HCT116 (cell line): Measurements from ENCODE around the gene NOX1. TPM values are rescaled to one million over a fixed set of nuclear protein-coding genes. Genes with fewer than 3 reads are reported as not detected.

Experiments used
- ATAC-seq: fragments of 200-7000 bp; cut with Tn5 transposase; 2 replicates; pipeline ENCODE4 v1.9.1; 2020; ENCODE audit warnings: mild to moderate bottlenecking, moderate library complexity
- BruUV-seq: library from RNA; stranded (reverse); fragments of 400-500 nt; replicated peaks from 2 replicates; lab custom pipeline; 2021; lab: Mats Ljungman, UMichigan
- CTCF ChIA-PET: fragments of 300-600 bp; sonication (Branson Sonifier 250); formaldehyde crosslinking; loops from one replicate; lab custom pipeline; 2021; ENCODE audit warnings: antibody characterized with exemption; lab: Charles Lee
- POLR2A ChIA-PET: fragments of 300-600, 350-600 bp; sonication (Branson Sonifier 250); formaldehyde crosslinking; loops from one replicate; lab custom pipeline; 2021; ENCODE audit warnings: antibody characterized with exemption; lab: Charles Lee
- RAD21 ChIA-PET, 2 experiments: fragments of 300-600 bp; sonication (Branson Sonifier 250); formaldehyde crosslinking; loops; one replicate each; lab custom pipeline; 2023; ENCODE audit warnings: low total read pairs in 2 of 2; ENCODE audit not compliant: uncharacterized antibody in 2 of 2, unreplicated experiment in 2 of 2, low non-redundant PET in 1 of 2; lab: Charles Lee
- DNase-seq: peaks from one replicate; pipeline ENCODE4 v3.0.0-alpha.2; 2010; ENCODE audit warnings: low read depth, low spot score
- H2AFZ ChIP-seq: fragments of 200-600 bp; shearing (Covaris generic), sonication (generic); 2 replicates; pipeline ENCODE4 v1.6.1; 2017; ENCODE audit warnings: low read depth, mixed run types, mixed read lengths, antibody characterized with exemption, low read length; ENCODE audit not compliant: poor library complexity, severe bottlenecking
- H3K27ac ChIP-seq: 2 replicates; pipeline ENCODE4 v1.5.1; 2012; ENCODE audit warnings: low read depth, low read length
- H3K27me3 ChIP-seq: fragments of 200-600 bp; sonication (generic); 2 replicates; pipeline ENCODE4 v1.6.1; 2016; ENCODE audit warnings: mixed run types, low read length, mixed read lengths; ENCODE audit not compliant: insufficient read depth
- H3K36me3 ChIP-seq, 2 experiments: fragments of 200-500 bp in 1 of 2; fragments of 200-600 bp in 1 of 2; sonication (Bioruptor generic) in 1 of 2; sonication (generic) in 1 of 2; 2 replicates each; pipeline versions ENCODE4 v1.5.1 to v1.6.1; 2014 to 2016; ENCODE audit warnings: low read length in 2 of 2, inconsistent platforms in 1 of 2, mixed read lengths in 1 of 2, mixed run types in 1 of 2; ENCODE audit not compliant: insufficient read depth in 2 of 2, control insufficient read depth in 1 of 2
- H3K4me1 ChIP-seq, 2 experiments: fragments of 200-600 bp in 1 of 2; sonication (generic) in 1 of 2; 2 replicates each; pipeline versions ENCODE4 v1.5.1 to v1.6.1; 2012 to 2017; ENCODE audit warnings: low read length in 2 of 2, inconsistent platforms in 1 of 2, mild to moderate bottlenecking in 1 of 2, mixed read lengths in 1 of 2, mixed run types in 1 of 2, moderate library complexity in 1 of 2; ENCODE audit not compliant: insufficient read depth in 2 of 2, control insufficient read depth in 1 of 2
- H3K4me2 ChIP-seq: fragments of 200-600 bp; sonication (generic); 2 replicates; pipeline ENCODE4 v1.6.1; 2017; ENCODE audit warnings: mixed run types, low read length, mixed read lengths
- H3K4me3 ChIP-seq, 2 experiments: fragments of 200-600 bp in 1 of 2; sonication (generic) in 1 of 2; replicated peaks in 1 of 2; 2 replicates each; pipeline ENCODE4 v1.5.1; 2011 to 2016; ENCODE audit warnings: low read length in 2 of 2, control low read depth in 1 of 2, low read depth in 1 of 2, mild to moderate bottlenecking in 1 of 2, mixed read lengths in 1 of 2, mixed run types in 1 of 2
- H3K79me2 ChIP-seq: fragments of 200-600 bp; sonication (generic); 2 replicates; pipeline ENCODE4 v1.6.1; 2017; ENCODE audit warnings: mild to moderate bottlenecking, mixed run types, low read length, moderate library complexity, mixed read lengths; ENCODE audit not compliant: insufficient read depth
- H3K9ac ChIP-seq: fragments of 200-600 bp; sonication (generic); 2 replicates; pipeline ENCODE4 v1.6.1; 2016; ENCODE audit warnings: low read length, mixed read lengths
- H3K9me2 ChIP-seq: fragments of 200-600 bp; sonication (generic), shearing (Covaris generic); 2 replicates; pipeline ENCODE4 v1.6.1; 2017; ENCODE audit warnings: mixed run types, mild to moderate bottlenecking, moderate library complexity; ENCODE audit not compliant: insufficient read depth
- H3K9me3 ChIP-seq, 2 experiments: fragments of 200-500 bp in 1 of 2; fragments of 200-600 bp in 1 of 2; sonication (Bioruptor generic) in 1 of 2; sonication (generic) in 1 of 2; 2 replicates each; pipeline ENCODE4 v1.6.1; 2014 to 2017; ENCODE audit warnings: low read length in 2 of 2, mixed read lengths in 2 of 2, inconsistent platforms in 1 of 2, low read depth in 1 of 2, mild to moderate bottlenecking in 1 of 2, mixed run types in 1 of 2, moderate library complexity in 1 of 2; ENCODE audit not compliant: control insufficient read depth in 1 of 2, insufficient read depth in 1 of 2
- H4K20me1 ChIP-seq: fragments of 200-600 bp; sonication (generic), shearing (Covaris generic); 2 replicates; pipeline ENCODE4 v1.6.1; 2017; ENCODE audit warnings: mixed run types, mild to moderate bottlenecking, moderate library complexity; ENCODE audit not compliant: insufficient read depth
- ATF3 ChIP-seq: IDR thresholded peaks from 2 replicates; pipeline ENCODE4 v1.6.1; 2012
- CBX3 ChIP-seq: IDR thresholded peaks from 2 replicates; pipeline ENCODE4 v1.6.1; 2012; ENCODE audit warnings: low read depth
- CTCF ChIP-seq, 3 experiments: fragments of 200-600 bp in 1 of 3; sonication (generic) in 1 of 3; IDR thresholded peaks in 2 of 3; conservative IDR thresholded peaks in 1 of 3; 2 replicates each; pipeline ENCODE4 v1.5.1; 2012 to 2017; ENCODE audit warnings: low read depth in 2 of 3, low read length in 2 of 3, antibody characterized with exemption in 1 of 3, borderline replicate concordance in 1 of 3, control low read depth in 1 of 3, mild to moderate bottlenecking in 1 of 3, mixed read lengths in 1 of 3, mixed run types in 1 of 3, moderate library complexity in 1 of 3; ENCODE audit not compliant: insufficient read depth in 1 of 3
- EGR1 ChIP-seq: IDR thresholded peaks from 2 replicates; pipeline ENCODE4 v1.6.1; 2012; ENCODE audit warnings: low read depth
- ELF1 ChIP-seq: IDR thresholded peaks from 2 replicates; pipeline ENCODE4 v1.6.1; 2012; ENCODE audit warnings: low read depth, borderline replicate concordance
- EZH2phosphoT487 ChIP-seq: fragments of 200-600 bp; IDR thresholded peaks from 2 replicates; pipeline ENCODE4 v1.6.1; 2018; ENCODE audit warnings: antibody characterized with exemption, borderline replicate concordance
- JUND ChIP-seq: IDR thresholded peaks from 2 replicates; pipeline ENCODE4 v1.6.1; 2012
- MAX ChIP-seq: IDR thresholded peaks from 2 replicates; pipeline ENCODE4 v1.6.1; 2012
- POLR2A ChIP-seq: IDR thresholded peaks from 2 replicates; pipeline ENCODE4 v1.7.0; 2011; ENCODE audit warnings: borderline replicate concordance; ENCODE audit not compliant: insufficient read depth, insufficient read length; ENCODE audit errors: extremely low read depth
- POLR2AphosphoS5 ChIP-seq: IDR thresholded peaks from 2 replicates; pipeline ENCODE4 v1.6.1; 2011; ENCODE audit warnings: mild to moderate bottlenecking, low read depth, low read length, moderate library complexity
- REST ChIP-seq: IDR thresholded peaks from 2 replicates; pipeline ENCODE4 v1.6.1; 2012; ENCODE audit warnings: low read depth
- SIN3A ChIP-seq: IDR thresholded peaks from 2 replicates; pipeline ENCODE4 v1.6.1; 2012; ENCODE audit warnings: low read depth
- SP1 ChIP-seq: IDR thresholded peaks from 2 replicates; pipeline ENCODE4 v1.6.1; 2012; ENCODE audit warnings: low read depth
- ZBTB33 ChIP-seq: IDR thresholded peaks from 2 replicates; pipeline ENCODE4 v1.6.1; 2011; ENCODE audit warnings: mild to moderate bottlenecking, low read length, moderate library complexity; ENCODE audit not compliant: insufficient replicate concordance; ENCODE audit errors: extremely low read depth
- ZFX ChIP-seq: fragments of 450-650 bp; IDR thresholded peaks from 2 replicates; pipeline ENCODE4 v1.6.1; 2017
- ZNF274 ChIP-seq: fragments of 200-500 bp; sonication (Bioruptor generic); IDR thresholded peaks from 2 replicates; pipeline ENCODE4 v1.6.1; 2014; ENCODE audit warnings: mild to moderate bottlenecking, low read depth, low read length, inconsistent platforms
- intact Hi-C: fragments of 100-400 bp; cut with micrococcal nuclease; formaldehyde crosslinking; loops from 2 replicates; pipeline ENCODE4 v1.10.0; 2022
- total RNA-seq: library from RNA; stranded (reverse); gene quantifications from one replicate; pipeline ENCODE4 v1.2.1, GENCODE V29; 2021; ENCODE audit not compliant: unreplicated experiment

NOX1 gene
- total RNA-seq, 1 experiment from 2014 or later: not detected

- H3K4me3 ChIP-seq: no peak overlapping the region
- H3K27me3 ChIP-seq: no peaks in the 10 kb centered on the region
- H3K9me2 ChIP-seq: no peaks in the 10 kb centered on the region
- RAD21 ChIA-PET: no interaction called here
- TF ChIP-seq POLR2A (no peak), ELF1 (no peak), SIN3A (no peak), REST (no peak), MAX (no peak), EZH2phosphoT487 (no peak), POLR2AphosphoS5 (no peak), CTCF (IDR thresholded peaks at IDR 0.05 in 2 of 3, conservative IDR thresholded peaks at IDR 0.05 in 1 of 3; ENCODE audit: borderline replicate concordance in 1 of 3, insufficient read depth in 1 of 3, low read depth in 2 of 3, low read length in 2 of 3) (no peak), ZNF274 (no peak), SP1 (no peak), ATF3 (no peak), EGR1 (no peak), JUND (no peak), ZBTB33 (no peak), CBX3 (no peak), ZFX (no peak)
- no peaks in the 10 kb centered on the region for H3K79me2 ChIP-seq
- no peaks in the 10 kb centered on the region for H4K20me1 ChIP-seq
- H3K36me3 ChIP-seq: no peaks in the 10 kb centered on the region
- H3K27ac ChIP-seq: no peak overlapping the region
- CTCF ChIA-PET: no interaction called here
- no peak overlapping the region for H3K9ac ChIP-seq
- H3K9me3 ChIP-seq: no peaks in the 10 kb centered on the region
- ATAC-seq (no peak), DNase-seq (no peak)
- POLR2A ChIA-PET: no interaction called here
- no peak overlapping the region for H2AFZ ChIP-seq
- H3K4me2 ChIP-seq: no peak overlapping the region
- intact Hi-C loops: no loop called here
- BruUV-seq: no TSS peak
- no peaks in the 10 kb centered on the region for H3K4me1 ChIP-seq
Measured at GRCh38 chrX:100802843-100803242, 71.3 kb downstream of the NOX1 start.
